ENCODE results near the gene DNAAF6. TPM values are rescaled to one million over a fixed set of nuclear protein-coding genes. Genes with fewer than 3 reads are reported as not detected.
A peak's percentile ranks its signal among the peaks of the same experiment; 100 is the strongest.
"Not testable (repeated sequence)": the region's sequence is repeated elsewhere in the genome, so short reads cannot be mapped to it uniquely, and the experiment has no call there.

The DNAAF6 gene
- 0.48 TPM for total RNA-seq (ENCODE audit: insufficient read depth, low replicate concordance)

GRCh38 chrX:107205770-107206696 lies at the start of gene DNAAF6, which contains the start of gene NUP62CL:
Gene DNAAF6, plus strand, starts transcription at chrX:107206611. Its CDS starts 6,265 bp downstream, at chrX:107212876.
Gene NUP62CL, minus strand, starts transcription at chrX:107206433. Its CDS starts 31,287 bp downstream, at chrX:107175146.
- DNase-seq (ENCODE audit: low spot score), result peak; percentile 57

- DNase-seq (ENCODE audit: low spot score), result not testable (repeated sequence)
Observed at GRCh38 chrX:107157618-107158017, 48.8 kb upstream of the DNAAF6 start.

GRCh38 chrX:107167163-107167921 lies 39.1 kb upstream of the DNAAF6 start:
- no peak for DNase-seq (ENCODE audit: low spot score)

- DNase-seq (ENCODE audit: low spot score), result no peak
Observed at GRCh38 chrX:107168257-107168656, 38.2 kb upstream of the DNAAF6 start.

GRCh38 chrX:107168712-107169111 lies 37.7 kb upstream of the DNAAF6 start:
- no peak for DNase-seq (ENCODE audit: low spot score)

- no peak for DNase-seq (ENCODE audit: low spot score)
Observed at GRCh38 chrX:107171369-107172102, 34.9 kb upstream of the DNAAF6 start.

- DNase-seq (ENCODE audit: low spot score), result no peak
Observed at GRCh38 chrX:107197319-107197718, 9.1 kb upstream of the DNAAF6 start.

- DNase-seq (ENCODE audit: low spot score), result not testable (repeated sequence)
Observed at GRCh38 chrX:107198074-107198473, 8.3 kb upstream of the DNAAF6 start.

GRCh38 chrX:107199491-107199890 lies 6.9 kb upstream of the DNAAF6 start:
- DNase-seq (ENCODE audit: low spot score), result no peak

GRCh38 chrX:107204068-107204605 lies 2.3 kb upstream of the DNAAF6 start:
- no peak for DNase-seq (ENCODE audit: low spot score)

- no peak for DNase-seq (ENCODE audit: low spot score)
Observed at GRCh38 chrX:107206697-107207065, 270 bp downstream of the DNAAF6 start.

- no peak for DNase-seq (ENCODE audit: low spot score)
Observed at GRCh38 chrX:107207089-107207488, 678 bp downstream of the DNAAF6 start.

GRCh38 chrX:107207943-107208342 lies 1.5 kb downstream of the DNAAF6 start:
- no peak for DNase-seq (ENCODE audit: low spot score)

GRCh38 chrX:107213477-107213876 lies 7.1 kb downstream of the DNAAF6 start:
- no peak for DNase-seq (ENCODE audit: low spot score)

- DNase-seq (ENCODE audit: low spot score), result no peak
Observed at GRCh38 chrX:107226757-107227156, 20.3 kb downstream of the DNAAF6 start.

GRCh38 chrX:107227780-107228485 lies 21.5 kb downstream of the DNAAF6 start:
- no peak for DNase-seq (ENCODE audit: low spot score)

GRCh38 chrX:107228486-107228819 lies 22.0 kb downstream of the DNAAF6 start:
- DNase-seq (ENCODE audit: low spot score), result no peak

- DNase-seq (ENCODE audit: low spot score), result peak; percentile 0
Observed at GRCh38 chrX:107272431-107272921, 66.1 kb downstream of the DNAAF6 start.

- no peak for DNase-seq (ENCODE audit: low spot score)
Observed at GRCh38 chrX:107273795-107274194, 67.4 kb downstream of the DNAAF6 start.

- no peak for DNase-seq (ENCODE audit: low spot score)
Observed at GRCh38 chrX:107288676-107289075, 82.3 kb downstream of the DNAAF6 start.

GRCh38 chrX:107290019-107290418 lies 83.6 kb downstream of the DNAAF6 start:
- DNase-seq (ENCODE audit: low spot score), result no peak
